Activated CD8-positive, alpha-beta memory T cell treated with anti-CD3 and anti-CD28 coated beads for 48 hours (primary cell): Measurements from ENCODE around the gene CRYGS.
"Not testable (repeated sequence)": the region's sequence is repeated elsewhere in the genome, so short reads cannot be mapped to it uniquely, and the experiment has no call there.

Source experiments
- DNase-seq, 3 experiments: peaks; one replicate each; pipeline ENCODE4 v3.0.0-alpha.2; 2020; ENCODE audit warnings: low read depth in 2 of 3, low spot score in 2 of 3

CRYGS gene

GRCh38 chr3:186520431-186520830 is 23.7 kb downstream of the CRYGS start:
- no peak for DNase-seq

- no peak for DNase-seq
These were observed 25.0 kb downstream of the CRYGS start for GRCh38 chr3:186519021-186519658.

- DNase-seq = no peak
These were observed 27.0 kb downstream of the CRYGS start for GRCh38 chr3:186517218-186517617.

DNA sequence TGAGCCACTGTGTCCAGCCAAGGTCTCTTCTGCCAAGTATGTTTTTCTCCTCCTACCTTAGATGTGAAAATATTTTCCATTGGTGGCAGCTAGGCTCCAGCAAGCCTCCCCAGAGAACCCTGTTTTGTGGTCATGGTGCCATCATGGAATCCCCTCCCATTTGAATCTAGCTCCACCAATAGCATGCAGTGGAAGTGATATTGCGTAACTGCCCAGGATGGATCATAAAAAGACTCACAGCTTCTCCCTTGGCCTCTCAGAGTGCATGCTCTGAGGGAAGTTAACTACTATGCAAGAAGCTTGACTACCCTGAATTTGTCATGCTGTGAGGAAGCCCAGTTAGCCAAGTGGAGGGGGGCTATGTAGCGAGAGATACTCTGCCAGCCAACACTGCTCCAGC is 27.5 kb downstream of the CRYGS start:
- DNase-seq = no peak

- DNase-seq = no peak
These were observed 29.1 kb downstream of the CRYGS start for GRCh38 chr3:186515125-186515524.

DNA sequence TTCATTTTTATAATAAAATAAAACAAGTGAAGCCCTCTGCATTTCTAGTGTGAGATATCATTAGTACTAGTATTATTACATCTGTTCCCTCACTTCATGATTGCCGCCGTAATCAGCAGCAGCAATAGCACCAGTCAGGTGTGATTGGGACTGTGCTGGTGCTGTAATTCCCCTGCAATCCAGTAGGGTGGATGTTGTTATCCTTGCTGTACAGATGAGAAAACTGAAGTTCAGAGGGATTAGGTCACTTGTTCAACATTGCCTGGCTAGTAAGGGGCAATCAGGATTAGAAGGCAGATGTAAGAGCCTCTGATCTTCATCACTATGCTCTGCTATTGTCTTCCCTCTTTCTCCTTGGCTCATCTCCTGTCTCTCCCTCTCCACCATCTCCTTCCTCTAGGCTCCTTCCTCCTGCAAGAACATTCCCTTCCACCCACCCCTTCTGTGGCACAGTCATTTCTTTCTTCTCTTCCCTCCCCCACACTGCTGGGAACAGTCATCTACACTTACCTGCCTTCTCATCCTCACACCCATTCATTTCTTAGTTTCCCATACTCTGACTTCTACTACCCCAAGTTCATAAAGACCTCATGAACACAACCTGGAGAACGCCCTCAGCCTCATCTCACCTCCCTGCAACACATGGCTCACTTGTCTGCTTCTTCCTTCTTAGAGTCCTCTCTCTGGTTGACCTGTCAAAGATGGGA is 29.7 kb downstream of the CRYGS start:
- DNase-seq = no peak

- DNase-seq = no peak
These were observed 30.8 kb downstream of the CRYGS start for GRCh38 chr3:186513386-186513785.

GRCh38 chr3:186512570-186513302 is 31.4 kb downstream of the CRYGS start:
- no peak for DNase-seq

DNA sequence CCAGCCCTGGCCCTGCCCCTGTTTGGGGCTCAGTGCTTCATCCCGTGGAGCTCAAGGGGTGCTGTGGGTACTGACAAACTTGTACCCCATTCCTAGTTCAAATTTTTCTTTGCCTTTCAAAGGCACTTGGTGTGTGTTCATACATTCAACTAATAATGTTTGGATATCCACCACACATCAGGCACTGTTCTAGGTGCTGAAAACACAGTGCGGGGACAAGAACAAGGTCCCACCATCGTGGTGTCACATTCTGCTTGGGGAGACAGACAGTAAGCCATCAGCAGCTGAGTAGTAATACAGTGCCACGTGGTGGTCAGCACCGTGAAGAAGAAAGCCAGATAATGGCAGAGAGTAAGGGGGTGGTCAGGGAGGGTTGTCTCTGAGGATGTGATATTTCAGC is 32.5 kb downstream of the CRYGS start:
- DNase-seq = no peak

- DNase-seq = no peak
These were observed 32.9 kb downstream of the CRYGS start for GRCh38 chr3:186511245-186511644.

DNA sequence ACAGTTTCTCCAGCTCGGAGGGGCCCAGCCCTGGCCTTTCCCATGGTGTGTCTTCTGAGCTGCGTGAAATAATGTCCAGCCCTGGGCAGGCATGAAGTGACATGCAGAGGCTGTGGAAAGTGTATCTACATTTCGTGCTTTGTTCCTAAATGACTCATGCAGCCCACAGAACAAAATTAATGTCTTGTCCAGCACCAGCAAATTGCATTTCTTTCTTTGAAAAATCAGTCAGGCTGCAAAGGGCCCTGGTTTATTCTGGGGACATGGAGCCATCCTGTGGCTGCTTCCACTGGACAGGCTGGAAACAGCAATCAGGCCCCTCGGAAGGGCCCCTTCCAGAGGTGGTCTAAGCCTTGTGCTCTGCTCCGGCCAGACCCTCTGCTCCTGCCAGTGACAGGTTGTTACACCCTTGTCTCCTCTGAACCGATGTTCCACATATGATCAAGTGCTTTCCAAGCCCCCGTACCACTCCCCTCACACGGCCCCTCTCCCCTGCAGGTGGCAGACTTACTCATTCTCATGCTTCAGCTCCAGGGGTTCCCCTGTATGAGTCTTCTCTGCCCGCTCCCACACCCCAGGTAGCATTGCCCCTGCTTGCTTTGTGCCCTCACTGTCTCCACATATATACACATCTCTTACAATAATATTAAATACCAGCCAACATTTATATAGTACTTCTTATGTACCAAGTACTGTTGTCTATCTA is 33.7 kb downstream of the CRYGS start:
- no peak for DNase-seq

GRCh38 chr3:186509423-186509822 is 34.8 kb downstream of the CRYGS start:
- DNase-seq = no peak

- DNase-seq = no peak
These were observed 37.3 kb downstream of the CRYGS start for GRCh38 chr3:186506857-186507256.

DNA sequence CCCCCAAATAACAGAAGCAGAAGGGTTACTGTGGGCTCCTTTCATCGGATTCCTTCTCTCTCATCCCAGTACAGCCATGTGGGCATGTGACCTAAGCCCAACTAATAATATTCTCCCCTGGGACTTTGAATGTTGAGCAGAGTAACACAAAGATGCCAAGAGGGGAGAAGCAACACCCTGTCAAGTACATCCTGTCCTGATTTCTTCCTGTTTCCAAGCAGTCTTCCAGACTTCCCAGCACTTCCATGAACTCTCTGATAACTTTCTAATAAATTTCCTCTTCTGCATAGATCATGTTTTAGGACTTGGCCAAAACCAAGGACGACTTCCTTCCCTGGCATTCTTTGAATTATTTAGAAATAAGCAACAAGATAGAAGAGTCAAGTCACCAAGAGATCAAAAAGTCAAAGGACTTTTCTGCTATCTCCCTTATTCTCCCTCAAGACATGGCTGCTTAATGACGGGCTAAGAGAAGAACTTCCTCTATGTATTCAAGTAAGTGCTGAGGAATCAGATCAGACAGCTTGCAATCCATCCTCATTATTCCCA is 37.9 kb downstream of the CRYGS start:
- no peak for DNase-seq

DNA sequence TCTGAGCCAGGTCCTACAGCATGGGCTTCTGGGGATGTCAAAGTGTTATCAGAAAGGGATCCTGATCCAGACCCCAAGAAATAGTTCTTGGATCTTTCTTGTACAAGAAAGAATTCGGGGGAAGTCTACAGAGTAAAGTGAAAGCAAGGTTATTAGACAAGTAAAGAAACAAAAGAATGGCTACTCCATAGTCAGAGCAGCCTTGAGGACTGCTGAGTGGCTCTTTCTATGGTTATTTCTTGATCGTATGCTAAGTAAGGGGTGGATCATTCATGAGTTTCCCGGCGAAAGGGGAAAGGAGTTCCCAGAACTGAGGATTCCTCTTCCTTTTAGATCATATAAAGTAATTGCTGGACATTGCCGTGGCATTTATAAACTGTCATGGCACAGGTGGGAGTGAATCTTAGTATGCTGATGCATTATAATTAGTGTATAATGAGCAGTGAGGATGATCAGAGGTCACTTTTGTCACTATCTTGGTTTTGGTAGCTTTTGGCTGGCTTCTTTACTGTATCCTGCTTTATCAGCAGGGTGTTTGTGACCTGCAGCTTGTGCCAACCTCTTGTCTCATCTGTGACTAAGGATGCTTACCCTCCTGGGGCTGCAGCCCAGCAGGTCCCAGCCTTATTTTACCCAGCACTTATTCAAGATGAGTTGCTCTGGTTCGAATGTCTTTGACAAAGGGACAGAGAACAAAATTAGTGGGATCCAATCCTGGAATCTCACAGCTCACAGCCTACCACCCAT is 41.0 kb downstream of the CRYGS start:
- no peak for DNase-seq

DNA sequence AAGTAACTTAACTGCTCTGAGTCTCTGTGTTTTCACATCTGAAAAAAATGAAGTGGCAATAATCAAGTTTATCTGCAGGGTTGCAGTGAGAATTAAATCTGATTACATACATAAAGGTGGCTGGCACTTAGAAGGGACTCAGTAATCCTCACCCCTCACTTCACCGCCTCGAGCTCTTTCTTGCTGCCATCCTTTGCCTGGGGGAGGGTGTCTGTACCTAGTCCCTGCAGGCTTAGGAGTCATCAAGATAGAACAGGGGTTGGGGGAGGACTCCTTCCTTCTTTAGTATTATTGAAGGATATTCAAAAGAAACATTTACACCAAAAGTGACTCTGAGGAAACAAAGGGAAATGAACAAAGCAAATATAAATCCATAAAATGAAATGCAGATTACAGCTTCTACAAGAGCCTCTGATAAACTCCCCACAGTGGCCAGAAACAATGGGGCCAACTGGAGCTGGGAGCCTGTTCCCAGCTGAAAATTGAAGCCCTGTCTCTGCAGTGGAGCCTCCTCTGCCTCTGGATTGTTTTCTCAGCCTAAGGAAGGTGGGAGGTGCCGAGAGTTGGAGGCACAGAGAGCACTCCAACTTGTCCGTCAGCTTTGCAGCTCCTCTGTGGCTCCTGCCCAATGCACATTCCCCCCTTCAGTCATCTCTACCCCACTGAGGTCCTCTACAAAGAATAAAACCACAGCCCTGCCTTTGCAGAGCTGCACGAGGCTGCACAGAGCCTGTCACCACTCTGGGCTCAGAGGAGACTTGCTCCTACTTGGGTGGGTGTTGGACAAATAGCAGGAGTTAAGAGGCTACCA is 41.8 kb downstream of the CRYGS start:
- DNase-seq = no peak

DNA sequence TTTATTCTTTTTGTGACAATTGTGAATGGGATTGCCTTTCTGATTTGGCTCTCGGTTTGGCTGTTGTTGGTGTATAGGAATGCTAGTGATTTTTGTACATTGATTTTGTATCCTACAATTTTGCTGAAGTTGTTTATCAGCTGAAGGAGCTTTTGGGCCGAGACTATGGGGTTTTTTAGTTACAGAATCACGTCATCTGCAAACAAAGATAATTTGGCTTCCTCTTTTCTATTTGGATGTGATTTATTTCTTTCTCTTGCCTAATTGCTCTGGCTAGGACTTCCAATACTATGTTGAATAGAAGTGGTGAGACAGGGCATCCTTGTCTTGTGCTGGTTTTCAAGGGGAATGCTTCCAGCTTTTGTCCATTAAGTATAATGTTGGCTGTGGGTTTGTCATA is 44.2 kb downstream of the CRYGS start:
- DNase-seq = not testable (repeated sequence)

DNA sequence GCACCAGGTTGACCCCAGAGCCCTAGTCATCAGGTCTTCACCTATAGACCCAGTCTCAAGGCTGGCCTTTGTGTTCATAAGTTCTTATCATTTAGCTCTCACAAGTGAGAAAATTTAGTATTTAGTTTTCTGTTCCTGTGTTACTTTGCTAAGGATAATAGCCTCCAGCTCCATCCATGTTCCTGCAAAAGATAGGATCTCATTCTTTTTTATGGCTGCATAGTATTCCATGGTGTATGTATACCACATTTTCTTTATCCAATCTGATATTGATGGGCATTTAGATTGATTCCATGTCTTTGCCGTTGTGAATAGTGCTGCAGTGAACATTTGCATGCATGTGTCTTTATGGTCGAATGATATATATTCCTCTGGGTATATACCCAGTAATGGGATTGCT is 46.2 kb downstream of the CRYGS start:
- DNase-seq = not testable (repeated sequence)

GRCh38 chr3:186497608-186498007 is 46.6 kb downstream of the CRYGS start:
- DNase-seq = no peak

GRCh38 chr3:186496635-186497034 is 47.5 kb downstream of the CRYGS start:
- DNase-seq = no peak
